GM18951 (cell line): ENCODE results near the gene FGF22.

Source experiments
- POLR2A ChIP-seq: IDR thresholded peaks from 4 replicates; pipeline ENCODE4 v1.6.1; 2011; ENCODE audit warnings: mild to moderate bottlenecking; ENCODE audit not compliant: insufficient read length, insufficient read depth; ENCODE audit errors: extremely low read depth
- in situ Hi-C: fragments of 300-500 bp; cut with MboI; formaldehyde crosslinking; loops from one replicate; pipeline ENCODE4 v1.12.0; 2022; ENCODE audit warnings: low sequenced_read_pairs, mixed read lengths, inconsistent platforms; ENCODE audit not compliant: unreplicated experiment

FGF22 gene

GRCh38 chr19:645912-646778, 6.5 kb downstream of the FGF22 start:
- in situ Hi-C loops, result no loop called here
- no peak for TF ChIP-seq POLR2A

GRCh38 chr19:646779-647565, 7.3 kb downstream of the FGF22 start:
- no peak for TF ChIP-seq POLR2A
- in situ Hi-C loops, result no loop called here

GRCh38 chr19:647566-648284, 8.0 kb downstream of the FGF22 start:
- in situ Hi-C loops, result no loop called here
- TF ChIP-seq POLR2A, result no peak

- in situ Hi-C loops, result no loop called here
- no peak for TF ChIP-seq POLR2A
Measured at GRCh38 chr19:648305-648704, 8.6 kb downstream of the FGF22 start.

GRCh38 chr19:648904-649801, 9.5 kb downstream of the FGF22 start:
- in situ Hi-C loops, result no loop called here
- TF ChIP-seq POLR2A, result no peak

- no peak for TF ChIP-seq POLR2A
- in situ Hi-C loops, result no loop called here
Measured at GRCh38 chr19:650121-650520, 10.4 kb downstream of the FGF22 start.

- TF ChIP-seq POLR2A, result no peak
- in situ Hi-C loops, result no loop called here
Measured at GRCh38 chr19:651114-651818, 11.6 kb downstream of the FGF22 start.

- in situ Hi-C loops, result no loop called here
- no peak for TF ChIP-seq POLR2A
Measured at GRCh38 chr19:651991-652390, 12.3 kb downstream of the FGF22 start.

GRCh38 chr19:652467-653389, 13.0 kb downstream of the FGF22 start:
- TF ChIP-seq POLR2A, result no peak
- in situ Hi-C loops, result no loop called here

- in situ Hi-C loops, result no loop called here
- TF ChIP-seq POLR2A, result no peak
Measured at GRCh38 chr19:653425-653824, 13.7 kb downstream of the FGF22 start.

GRCh38 chr19:655691-656090, 16.0 kb downstream of the FGF22 start:
- TF ChIP-seq POLR2A, result no peak
- in situ Hi-C loops, result no loop called here
